GM12874 (cell line): Measurements from ENCODE around the gene ANXA2.

Source experiments
- CTCF ChIP-seq: IDR thresholded peaks from 2 replicates; pipeline ENCODE4 v1.5.1; 2011; ENCODE audit warnings: low read depth, mild to moderate bottlenecking, control low read depth, low read length, moderate library complexity; ENCODE audit not compliant: insufficient read depth

The ANXA2 gene

DNA sequence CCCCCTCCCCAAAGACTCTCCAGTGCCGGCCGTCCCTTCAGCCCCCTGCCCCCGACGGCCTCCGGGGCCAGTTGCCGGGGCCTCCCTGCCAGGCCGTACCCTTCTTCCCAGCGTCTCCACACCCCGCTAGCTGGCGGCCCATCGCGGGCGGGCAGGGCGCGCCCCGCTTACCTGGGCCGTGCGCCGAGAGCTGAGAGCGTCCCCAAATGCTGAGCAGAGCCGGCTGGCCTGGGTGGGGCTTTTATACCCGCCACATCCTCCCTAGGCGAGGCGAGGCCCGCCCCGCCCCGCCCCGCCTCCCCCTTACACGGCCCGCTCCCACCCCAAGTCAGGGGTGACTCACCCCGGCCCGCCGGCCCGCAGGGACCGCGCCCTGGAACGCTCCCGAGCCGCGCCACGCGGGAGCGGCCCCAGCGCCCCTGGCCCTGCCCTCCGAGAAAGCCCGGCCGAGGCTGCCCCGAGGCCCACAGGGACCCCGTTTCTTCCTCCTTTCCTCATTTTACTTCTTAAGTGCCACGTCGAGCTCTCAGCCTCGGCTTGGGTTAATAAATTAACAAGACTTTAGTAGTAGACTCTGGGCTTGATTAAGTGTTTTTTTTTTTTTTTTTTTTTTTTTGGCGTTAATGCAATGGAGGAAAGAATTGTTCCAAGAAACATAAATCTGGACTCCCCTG, at the start of gene ANXA2:
Gene ANXA2, minus strand, starts transcription at position 215 of the 674 bp plus-strand sequence. CDS start 11,911 bp downstream, outside the sequence.
- TF ChIP-seq CTCF, result no peak

- TF ChIP-seq CTCF, result no peak
Measured at GRCh38 chr15:60444289-60444912, 46.6 kb upstream of the ANXA2 start.

DNA sequence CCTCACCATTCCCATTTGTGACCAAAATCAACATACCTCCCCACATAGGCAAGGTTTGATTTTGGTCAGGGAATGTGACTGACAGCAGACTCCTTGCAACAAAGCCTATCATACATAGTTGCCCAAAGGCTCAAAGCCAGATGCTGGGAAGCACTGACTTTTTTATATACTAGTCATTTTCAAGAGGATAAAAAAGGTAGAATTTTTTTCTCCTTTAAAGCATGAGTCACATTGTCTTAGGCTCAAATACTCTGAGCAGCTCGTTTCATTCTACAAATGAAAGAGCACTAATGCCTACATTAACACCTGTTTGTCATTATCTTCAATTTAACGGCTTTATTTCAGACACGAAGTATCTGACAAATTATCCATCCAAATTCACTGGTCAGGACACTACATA, 45.0 kb upstream of the ANXA2 start:
- TF ChIP-seq CTCF, result no peak

DNA sequence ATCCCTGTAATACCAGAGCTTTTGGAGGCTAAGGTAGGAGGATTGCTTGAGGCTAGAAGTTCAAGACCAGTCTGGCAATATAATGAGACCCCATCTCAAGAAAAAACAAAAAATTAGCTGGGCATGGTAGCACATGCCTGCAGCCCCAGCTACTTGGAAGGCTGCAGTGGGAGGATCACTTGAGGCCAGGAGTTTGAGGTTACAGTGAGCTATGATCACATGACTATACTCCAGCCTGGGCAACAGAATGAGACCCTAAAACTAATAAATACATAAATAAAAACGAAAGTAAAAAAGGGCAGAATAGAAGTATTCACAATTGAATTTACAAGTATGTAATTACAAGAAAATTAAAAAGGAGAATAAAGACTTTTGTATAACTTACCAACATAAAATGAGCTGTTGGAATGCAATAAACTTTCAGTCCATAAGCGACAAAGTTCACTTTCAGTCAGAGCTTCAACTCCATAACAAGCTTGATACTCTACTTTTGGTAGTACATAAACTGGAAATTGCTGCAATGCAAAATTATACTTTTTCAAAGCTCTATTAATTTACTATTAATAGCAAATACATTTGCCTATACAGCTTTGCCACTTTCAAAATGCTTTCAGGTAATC, 44.4 kb upstream of the ANXA2 start:
- no peak for TF ChIP-seq CTCF

DNA sequence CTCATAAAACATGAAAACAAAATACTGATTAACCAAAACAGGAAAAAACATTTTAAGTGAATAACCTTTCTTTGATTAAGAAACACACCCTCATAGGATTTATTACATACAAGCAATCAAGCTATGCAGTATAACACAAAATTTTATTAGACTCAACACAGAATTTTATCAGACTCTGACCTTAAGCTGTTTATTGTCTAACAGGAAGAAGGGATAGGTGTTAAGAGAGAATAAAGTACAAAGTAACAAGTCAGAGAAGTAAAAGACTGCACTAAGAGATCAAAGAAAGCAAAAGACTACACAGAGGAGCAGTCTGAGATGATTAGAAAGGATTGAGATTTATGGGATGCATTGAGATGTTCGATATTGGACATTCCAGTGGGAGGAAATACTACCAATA, 43.5 kb upstream of the ANXA2 start:
- TF ChIP-seq CTCF, result no peak

DNA sequence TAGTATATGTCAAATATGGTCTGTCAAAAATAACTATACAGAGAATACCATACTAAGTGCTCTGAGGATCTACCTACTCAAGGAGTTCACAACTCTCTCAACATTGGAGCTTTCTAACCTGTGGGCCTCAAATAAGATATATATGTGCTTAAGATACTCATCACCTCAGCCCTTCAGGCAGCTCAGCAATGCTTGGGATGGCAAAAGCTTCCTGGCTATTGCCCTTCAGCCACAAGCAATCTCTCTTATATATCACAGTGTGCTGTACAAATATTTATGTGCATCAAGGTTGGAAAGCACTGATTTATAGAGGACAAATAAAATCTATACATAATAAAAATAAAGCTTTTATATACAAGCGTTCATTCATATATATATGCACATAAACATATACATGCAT, 40.9 kb upstream of the ANXA2 start:
- TF ChIP-seq CTCF, result no peak

- TF ChIP-seq CTCF, result no peak
Measured at GRCh38 chr15:60428935-60429334, 31.1 kb upstream of the ANXA2 start.
